CD4-positive, alpha-beta memory T cell (primary cell): ENCODE data around the gene E4F1. TPM values are rescaled to one million over a fixed set of nuclear protein-coding genes. Genes with fewer than 3 reads are reported as not detected.

Experiments
- CTCF ChIA-PET: fragments of 350-600 bp; sonication (Branson Sonifier 250); formaldehyde crosslinking; loops from one replicate; lab custom pipeline; 2021; ENCODE audit warnings: inconsistent platforms; ENCODE audit not compliant: partially characterized antibody; lab: Charles Lee
- POLR2A ChIA-PET: fragments of 350-600 bp; sonication (Branson Sonifier 250); formaldehyde crosslinking; loops from one replicate; lab custom pipeline; 2021; ENCODE audit not compliant: partially characterized antibody; lab: Charles Lee
- DNase-seq, 5 donors: peaks; one replicate each; pipeline versions ENCODE4 v3.0.0 to v3.0.0-alpha.2; 2020 to 2022; ENCODE audit warnings: mixed read lengths in 1 of 5
- H3K27ac ChIP-seq: one replicate; pipeline ENCODE4 v1.7.0; 2013; ENCODE audit warnings: low read depth, low read length
- H3K27me3 ChIP-seq: 2 replicates; pipeline ENCODE4 v1.7.0; 2013; ENCODE audit warnings: mild to moderate bottlenecking, low read length, moderate library complexity; ENCODE audit not compliant: insufficient read depth
- H3K36me3 ChIP-seq: 2 replicates; pipeline ENCODE4 v1.7.0; 2013; ENCODE audit warnings: mild to moderate bottlenecking, low read length, moderate library complexity; ENCODE audit not compliant: insufficient read depth
- H3K4me1 ChIP-seq: 2 replicates; pipeline ENCODE4 v1.7.0; 2013; ENCODE audit warnings: mild to moderate bottlenecking, low read length, moderate library complexity; ENCODE audit not compliant: insufficient read depth
- H3K4me3 ChIP-seq, 2 donors: one replicate each; pipeline ENCODE4 v1.7.0; 2013; ENCODE audit warnings: low read length in 2 of 2, mild to moderate bottlenecking in 1 of 2
- H3K9me3 ChIP-seq, 2 donors: one replicate each; pipeline ENCODE4 v1.7.0; 2013; ENCODE audit warnings: low read length in 2 of 2, control low read depth in 1 of 2; ENCODE audit not compliant: control insufficient read depth in 1 of 2
- H3K27ac Mint-ChIP-seq, 7 donors: one replicate each; pipeline ENCODE4 v1.8.0; 2020 to 2021; ENCODE audit warnings: mixed read lengths in 7 of 7, mild to moderate bottlenecking in 6 of 7, inconsistent platforms in 3 of 7, moderate library complexity in 3 of 7
- H3K27me3 Mint-ChIP-seq, 2 donors: one replicate each; pipeline ENCODE4 v1.8.0; 2020 to 2021; ENCODE audit warnings: mixed read lengths in 2 of 2
- H3K36me3 Mint-ChIP-seq, 2 donors: one replicate each; pipeline ENCODE4 v1.8.0; 2020 to 2021; ENCODE audit warnings: mixed read lengths in 2 of 2, inconsistent platforms in 1 of 2, mild to moderate bottlenecking in 1 of 2
- H3K4me1 Mint-ChIP-seq, 4 donors: one replicate each; pipeline ENCODE4 v1.8.0; 2020 to 2021; ENCODE audit warnings: mixed read lengths in 4 of 4, mild to moderate bottlenecking in 1 of 4
- H3K4me3 Mint-ChIP-seq, 8 donors: one replicate each; pipeline ENCODE4 v1.8.0; 2020 to 2021; ENCODE audit warnings: mixed read lengths in 8 of 8, mild to moderate bottlenecking in 7 of 8, moderate library complexity in 6 of 8, inconsistent platforms in 3 of 8
- H3K9me3 Mint-ChIP-seq, 8 donors: one replicate each; pipeline ENCODE4 v1.8.0; 2020 to 2021; ENCODE audit warnings: mixed read lengths in 8 of 8, mild to moderate bottlenecking in 5 of 8, inconsistent platforms in 3 of 8, moderate library complexity in 1 of 8
- intact Hi-C: fragments of 100-400 bp; cut with micrococcal nuclease; formaldehyde crosslinking; loops from one replicate; pipeline ENCODE4 v1.15.1; 2023
- polyA plus RNA-seq, 2 donors: library from polyadenylated mRNA; unstranded; fragments of 300-500 nt; fragmentation: Illumina TruSeq; gene quantifications; one replicate each; pipeline ENCODE4 v1.2.3, GENCODE V29; 2021
- total RNA-seq, 2 experiments: library from RNA; stranded (reverse); gene quantifications; one replicate each; pipeline ENCODE4 v1.2.3, GENCODE V29; 2021

Gene E4F1
- total and polyA plus RNA-seq, 4 experiments from 2014 or later, result 6.7 to 49.7 (median 33.7) TPM

GRCh38 chr16:2189252-2189893, 34.0 kb upstream of the E4F1 start:
- H3K27me3 Mint-ChIP-seq, result peaks cover 0 to 3% of the 10 kb centered on the region in 2 donors
- CTCF ChIA-PET, result no interaction called here
- no peaks in the 10 kb centered on the region for H3K4me1 ChIP-seq

GRCh38 chr16:2190002-2190658, 33.3 kb upstream of the E4F1 start:
- intact Hi-C loops, result no loop called here
- Mint-ChIP-seq H3K4me1 (peaks cover 2 to 6% (median 4%) of the 10 kb centered on the region in 4 donors), H3K4me3 (no peak overlapping the region), H3K9me3 (no peaks in the 10 kb centered on the region), H3K27ac (no peak overlapping the region), H3K36me3 (no peaks in the 10 kb centered on the region), H3K27me3 (peaks cover 3 to 8% of the 10 kb centered on the region in 2 donors)
- H3K9me3 ChIP-seq, result no peaks in the 10 kb centered on the region
- H3K27ac ChIP-seq, result no peak overlapping the region
- H3K4me3 ChIP-seq, result no peak overlapping the region
- CTCF ChIA-PET, result no interaction called here
- no peaks in the 10 kb centered on the region for H3K36me3 ChIP-seq
- peaks cover 7% of the 10 kb centered on the region for H3K27me3 ChIP-seq
- POLR2A ChIA-PET, result interaction anchor here (1.0 kb wide), 1 partner anchor 35 kb away, joined by 3 read pairs; no protein-coding TSS in a partner anchor
- peaks cover 3% of the 10 kb centered on the region for H3K4me1 ChIP-seq
- DNase-seq, result no peak

More at GRCh38 chr16:2189252-2189893, 34.0 kb upstream of the E4F1 start:
- H3K9me3 Mint-ChIP-seq, result no peaks in the 10 kb centered on the region
- no peaks in the 10 kb centered on the region for H3K36me3 Mint-ChIP-seq
- H3K4me1 Mint-ChIP-seq, result no peaks in the 10 kb centered on the region
- intact Hi-C loops, result no loop called here
- H3K27ac Mint-ChIP-seq, result no peak overlapping the region
- POLR2A ChIA-PET, result interaction anchor here (1.0 kb wide), 1 partner anchor 34 kb away, joined by 4 read pairs; the partner anchor contains the start of gene TRAF7
- Histone ChIP-seq H3K27me3 (no peaks in the 10 kb centered on the region), H3K9me3 (no peaks in the 10 kb centered on the region), H3K36me3 (no peaks in the 10 kb centered on the region), H3K27ac (no peak overlapping the region), H3K4me3 (no peak overlapping the region)
- H3K4me3 Mint-ChIP-seq, result no peak overlapping the region
- no peak for DNase-seq

- Histone ChIP-seq H3K27ac (no peak overlapping the region), H3K27me3 (peaks cover 10% of the 10 kb centered on the region), H3K4me3 (no peak overlapping the region), H3K4me1 (peaks cover 10% of the 10 kb centered on the region), H3K36me3 (no peaks in the 10 kb centered on the region), H3K9me3 (no peaks in the 10 kb centered on the region)
- no peaks in the 10 kb centered on the region for H3K36me3 Mint-ChIP-seq
- ChIA-PET CTCF (no interaction called here), POLR2A (interaction anchor here (1.0 kb wide), 1 partner anchor 36 kb away, joined by 3 read pairs; no protein-coding TSS in a partner anchor)
- H3K27me3 Mint-ChIP-seq, result peaks cover 3 to 8% of the 10 kb centered on the region in 2 donors
- H3K9me3 Mint-ChIP-seq, result no peaks in the 10 kb centered on the region
- no peak for DNase-seq
- intact Hi-C loops, result no loop called here
- H3K4me1 Mint-ChIP-seq, result peaks cover 2 to 7% (median 4%) of the 10 kb centered on the region in 4 donors
- no peak overlapping the region for H3K4me3 Mint-ChIP-seq
- no peak overlapping the region for H3K27ac Mint-ChIP-seq
Observed at GRCh38 chr16:2190659-2191445, 32.5 kb upstream of the E4F1 start.

GRCh38 chr16:2191446-2191706, 32.0 kb upstream of the E4F1 start:
- intact Hi-C loops, result no loop called here
- H3K4me1 ChIP-seq, result peaks cover 11% of the 10 kb centered on the region
- H3K4me3 ChIP-seq, result no peak overlapping the region
- H3K36me3 Mint-ChIP-seq, result no peaks in the 10 kb centered on the region
- peaks cover 3 to 8% of the 10 kb centered on the region in 2 donors for H3K27me3 Mint-ChIP-seq
- POLR2A ChIA-PET, result interaction anchor here (1.0 kb wide), 1 partner anchor 36 kb away, joined by 3 read pairs; no protein-coding TSS in a partner anchor
- CTCF ChIA-PET, result no interaction called here
- DNase-seq, result no peak
- H3K4me3 Mint-ChIP-seq, result no peak overlapping the region
- no peak overlapping the region for H3K27ac Mint-ChIP-seq
- no peaks in the 10 kb centered on the region for H3K9me3 Mint-ChIP-seq
- no peaks in the 10 kb centered on the region for H3K9me3 ChIP-seq
- no peaks in the 10 kb centered on the region for H3K36me3 ChIP-seq
- peaks cover 2 to 7% (median 4%) of the 10 kb centered on the region in 4 donors for H3K4me1 Mint-ChIP-seq
- H3K27ac ChIP-seq, result no peak overlapping the region
- H3K27me3 ChIP-seq, result peaks cover 10% of the 10 kb centered on the region

- Histone ChIP-seq H3K9me3 (no peaks in the 10 kb centered on the region), H3K4me3 (no peak overlapping the region), H3K4me1 (peaks cover 11% of the 10 kb centered on the region), H3K27me3 (peaks cover 30% of the 10 kb centered on the region), H3K27ac (no peak overlapping the region), H3K36me3 (no peaks in the 10 kb centered on the region)
- Mint-ChIP-seq H3K4me1 (peaks cover 2 to 13% (median 7%) of the 10 kb centered on the region in 4 donors), H3K9me3 (no peaks in the 10 kb centered on the region), H3K36me3 (no peaks in the 10 kb centered on the region), H3K27ac (peak overlapping the region in 1 of 7 donors; percentile 55), H3K4me3 (peak overlapping the region in 1 of 8 donors; percentile 80), H3K27me3 (peaks cover 15 to 19% of the 10 kb centered on the region in 2 donors)
- ChIA-PET POLR2A (interaction anchor here (1.0 to 3.6 kb wide), 7 partner anchors 11 to 307 kb away, joined by 3 to 29 read pairs (median 9); partner anchors contain the start of genes ECI1, MLST8, PGP and TEDC2), CTCF (interaction anchor here (0.7 to 3.3 kb wide), 21 partner anchors 22 to 308 kb away, joined by 3 to 42 read pairs (median 5); partner anchors contain the start of genes ABCA3, ECI1 and TEDC2)
- no peak for DNase-seq
- intact Hi-C loops, result loop anchor here (2.0 kb wide), 1 partner anchor 75 kb away; the partner anchor contains the start of gene RNPS1
Observed at GRCh38 chr16:2194166-2194834, 29.1 kb upstream of the E4F1 start.

- intact Hi-C loops, result loop anchor here (1.0 to 2.0 kb wide), 5 partner anchors 39 to 292 kb away; partner anchors contain the start of genes ABCA3, ECI1 and RNPS1
- Mint-ChIP-seq H3K27ac (peak overlapping the region in 1 of 7 donors; percentile 55), H3K9me3 (no peaks in the 10 kb centered on the region), H3K4me3 (peak overlapping the region in 4 of 8 donors; percentile 49 to 80 (median 64)), H3K36me3 (no peaks in the 10 kb centered on the region), H3K4me1 (peaks cover 2 to 13% (median 7%) of the 10 kb centered on the region in 4 donors), H3K27me3 (peaks cover 15 to 19% of the 10 kb centered on the region in 2 donors)
- Histone ChIP-seq H3K36me3 (no peaks in the 10 kb centered on the region), H3K27ac (no peak overlapping the region), H3K9me3 (no peaks in the 10 kb centered on the region), H3K4me3 (no peak overlapping the region), H3K27me3 (peaks cover 30% of the 10 kb centered on the region), H3K4me1 (peaks cover 11% of the 10 kb centered on the region)
- ChIA-PET CTCF (interaction anchor here (0.7 to 3.3 kb wide), 21 partner anchors 21 to 307 kb away, joined by 3 to 42 read pairs (median 5); partner anchors contain the start of genes ABCA3, ECI1 and TEDC2), POLR2A (interaction anchor here (1.0 to 3.6 kb wide), 7 partner anchors 10 to 306 kb away, joined by 3 to 29 read pairs (median 9); partner anchors contain the start of genes ECI1, MLST8, PGP and TEDC2)
- DNase-seq, result peak; percentile 55 to 61 (median 57)
Observed at GRCh38 chr16:2194852-2195321, 28.5 kb upstream of the E4F1 start.
